Natural killer cell (primary cell): ENCODE measurements around the gene ZNF385C. TPM values are rescaled to one million over a fixed set of nuclear protein-coding genes. Genes with fewer than 3 reads are reported as not detected.

ENCODE experiments used
- ATAC-seq, 3 donors: fragments of 150-1000 bp in 2 of 3; fragments of 200-7000 bp in 1 of 3; cut with Tn5 transposase; 1 replicate in 1 of 3; 2 replicates in 2 of 3; pipeline ENCODE4 v1.10.0; 2021; ENCODE audit warnings: mild to moderate bottlenecking in 2 of 3, moderate library complexity in 2 of 3
- DNase-seq, 2 donors: peaks; one replicate each; pipeline versions ENCODE4 v3.0.0 to v3.0.0-alpha.2; 2013 to 2021; ENCODE audit warnings: mixed read lengths in 1 of 2
- H3K27ac ChIP-seq: one replicate; pipeline ENCODE4 v1.5.1; 2013; ENCODE audit warnings: mild to moderate bottlenecking, low read length
- H3K27me3 ChIP-seq: one replicate; pipeline ENCODE4 v1.6.1; 2013; ENCODE audit warnings: low read length; ENCODE audit not compliant: control insufficient read depth, insufficient read depth
- H3K36me3 ChIP-seq: one replicate; pipeline ENCODE4 v1.6.1; 2013; ENCODE audit warnings: low read length; ENCODE audit not compliant: control insufficient read depth, insufficient read depth
- H3K4me1 ChIP-seq: one replicate; pipeline ENCODE4 v1.6.1; 2013; ENCODE audit warnings: low read length; ENCODE audit not compliant: control insufficient read depth, insufficient read depth
- H3K4me3 ChIP-seq: one replicate; pipeline ENCODE4 v1.5.1; 2013; ENCODE audit warnings: low read length
- H3K9me3 ChIP-seq: one replicate; pipeline ENCODE4 v1.6.1; 2013; ENCODE audit warnings: low read length; ENCODE audit not compliant: control insufficient read depth, insufficient read depth
- H3K27ac Mint-ChIP-seq, 2 donors: one replicate each; pipeline ENCODE4 v1.8.0; 2022; ENCODE audit warnings: mild to moderate bottlenecking in 2 of 2, mixed read lengths in 2 of 2, moderate library complexity in 1 of 2
- H3K27me3 Mint-ChIP-seq, 2 donors: one replicate each; pipeline ENCODE4 v1.8.0; 2022; ENCODE audit warnings: low read depth in 2 of 2, mixed read lengths in 2 of 2
- H3K36me3 Mint-ChIP-seq: one replicate; pipeline ENCODE4 v1.8.0; 2022; ENCODE audit warnings: mixed read lengths
- H3K4me1 Mint-ChIP-seq, 2 donors: one replicate each; pipeline ENCODE4 v1.8.0; 2022; ENCODE audit warnings: mixed read lengths in 2 of 2
- H3K4me3 Mint-ChIP-seq: one replicate; pipeline ENCODE4 v1.8.0; 2022; ENCODE audit warnings: mild to moderate bottlenecking, moderate library complexity, mixed read lengths
- H3K9me3 Mint-ChIP-seq, 2 donors: one replicate each; pipeline ENCODE4 v1.8.0; 2022; ENCODE audit warnings: mixed read lengths in 2 of 2
- CTCF ChIP-seq: fragments of 200-600 bp; IDR thresholded peaks from one replicate; pipeline ENCODE4 v1.8.0; 2022; ENCODE audit warnings: antibody characterized with exemption
- WGBS: methylation state at CpG from one replicate; pipeline ENCODE4 v1.1.7; 2013; ENCODE audit warnings: missing lambda C conversion rate; ENCODE audit not compliant: insufficient coverage; 5-methylcytosine and 5-hydroxymethylcytosine counted together
- intact Hi-C: fragments of 100-400 bp; cut with micrococcal nuclease; formaldehyde crosslinking; loops from one replicate; pipeline ENCODE4 v1.14.2; 2022
- total RNA-seq, 4 donors: library from RNA; stranded (reverse); fragments of 120-200 nt in 1 of 4; gene quantifications; one replicate each; pipeline versions ENCODE4 v1.2.3 to v1.2.4, GENCODE V29; 2013 to 2022

ZNF385C gene
- total RNA-seq, 3 donors from 2014 or later (not counting 1 experiment from before 2014, with no cell fraction given): 0.28 TPM; not detected in 2

DNA sequence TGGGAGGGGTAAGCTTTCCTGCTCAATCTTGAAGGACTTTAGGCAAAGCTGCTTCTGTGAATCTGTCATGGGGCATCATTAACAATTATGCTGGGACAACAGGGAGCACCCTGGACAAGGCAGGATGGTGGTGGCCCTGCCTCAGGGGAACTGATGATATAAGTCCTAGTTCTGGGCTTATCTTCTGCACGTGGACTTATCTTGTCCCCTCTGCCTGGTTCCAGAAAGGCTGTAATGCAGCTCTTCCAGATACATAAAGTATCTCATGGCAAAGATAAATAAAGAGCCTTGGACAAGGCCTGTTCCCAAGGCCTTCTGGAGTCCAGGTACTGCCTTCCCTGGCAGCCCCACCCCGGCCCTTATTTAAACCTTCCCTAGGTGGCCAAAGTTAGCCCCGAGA lies 6.0 kb upstream of the ZNF385C start:
- intact Hi-C loops: no loop called here
- no peaks in the 10 kb centered on the region for H3K9me3 Mint-ChIP-seq
- WGBS: 97% methylated on average over 3 of the region's 3 CpGs

GRCh38 chr17:42103221-42103954 lies 5.1 kb upstream of the ZNF385C start:
- no peaks in the 10 kb centered on the region for H3K9me3 ChIP-seq
- Mint-ChIP-seq H3K4me1 (peaks cover 4 to 17% of the 10 kb centered on the region in 2 donors), H3K9me3 (no peaks in the 10 kb centered on the region), H3K27ac (no peak overlapping the region), H3K36me3 (no peaks in the 10 kb centered on the region), H3K27me3 (peaks cover 0 to 9% of the 10 kb centered on the region in 2 donors), H3K4me3 (no peak overlapping the region)
- no peak overlapping the region for H3K4me3 ChIP-seq
- H3K27ac ChIP-seq: no peak overlapping the region
- ATAC-seq (no peak), DNase-seq (no peak)
- peaks cover 11% of the 10 kb centered on the region for H3K36me3 ChIP-seq
- intact Hi-C loops: no loop called here
- H3K27me3 ChIP-seq: no peaks in the 10 kb centered on the region
- WGBS: 95% methylated on average over 11 of the region's 11 CpGs
- peaks cover 11% of the 10 kb centered on the region for H3K4me1 ChIP-seq
- no peak for TF ChIP-seq CTCF

More for the DNA sequence above, 6.0 kb upstream of the ZNF385C start:
- Mint-ChIP-seq H3K4me1 (peaks cover 4 to 17% of the 10 kb centered on the region in 2 donors), H3K36me3 (no peaks in the 10 kb centered on the region), H3K27ac (no peak overlapping the region), H3K4me3 (no peak overlapping the region), H3K27me3 (peaks cover 0 to 4% of the 10 kb centered on the region in 2 donors)
- DNase-seq (no peak), ATAC-seq (no peak)
- Histone ChIP-seq H3K36me3 (peaks cover 15% of the 10 kb centered on the region), H3K9me3 (no peaks in the 10 kb centered on the region), H3K4me1 (peaks cover 11% of the 10 kb centered on the region), H3K27ac (no peak overlapping the region), H3K27me3 (no peaks in the 10 kb centered on the region), H3K4me3 (no peak overlapping the region)
- TF ChIP-seq CTCF: no peak

DNA sequence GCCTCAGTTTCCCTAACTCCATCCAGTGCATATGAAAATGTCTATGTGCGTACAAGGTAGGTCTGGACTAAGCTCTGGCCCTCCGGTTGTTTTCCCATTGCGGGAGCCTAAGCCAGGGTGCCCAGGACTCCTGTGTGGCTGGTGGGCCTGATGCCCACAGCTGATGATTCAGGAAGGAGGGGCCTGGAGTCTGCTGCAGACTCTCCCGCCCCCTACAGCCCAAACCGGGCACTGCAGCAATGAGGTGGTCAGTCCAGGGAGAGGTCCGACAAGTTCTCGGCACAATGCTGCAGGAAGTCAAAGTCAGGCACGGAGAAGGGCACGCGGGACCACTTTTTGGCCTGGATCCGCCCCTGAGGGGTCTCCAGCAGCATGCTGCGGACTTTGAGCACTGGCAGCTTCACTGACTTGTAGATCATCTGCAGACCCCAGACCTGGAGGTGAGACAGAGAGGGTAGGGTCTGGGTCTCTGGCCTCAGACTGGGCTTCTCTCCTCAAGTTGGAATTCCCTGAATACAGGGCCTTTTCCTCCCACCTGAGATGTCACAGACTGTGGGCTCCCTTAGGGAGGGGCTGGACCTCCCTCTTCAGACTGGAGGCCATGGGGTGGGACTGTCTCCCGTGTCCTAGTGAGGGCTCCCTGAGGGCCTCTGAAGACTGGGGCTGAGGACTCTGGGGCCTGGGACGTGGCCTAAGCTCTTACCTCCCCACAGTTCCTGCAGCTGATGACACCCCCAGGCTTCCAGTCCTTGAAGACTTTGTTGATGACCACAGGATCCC lies 3.4 kb upstream of the ZNF385C start:
- no peaks in the 10 kb centered on the region for H3K9me3 Mint-ChIP-seq
- Histone ChIP-seq H3K27me3 (peaks cover 9% of the 10 kb centered on the region), H3K36me3 (peaks cover 10% of the 10 kb centered on the region), H3K4me3 (no peak overlapping the region), H3K27ac (no peak overlapping the region), H3K4me1 (peaks cover 7% of the 10 kb centered on the region), H3K9me3 (no peaks in the 10 kb centered on the region)
- no peak overlapping the region for H3K4me3 Mint-ChIP-seq
- peaks cover 13 to 23% of the 10 kb centered on the region in 2 donors for H3K27me3 Mint-ChIP-seq
- TF ChIP-seq CTCF: peak; percentile 61
- peak; percentile 49 to 71 for DNase-seq
- WGBS: 62% methylated on average over 14 of the region's 14 CpGs
- no peaks in the 10 kb centered on the region for H3K36me3 Mint-ChIP-seq
- intact Hi-C loops: no loop called here
- peak; percentile 65 to 84 (median 66) for ATAC-seq
- no peak overlapping the region for H3K27ac Mint-ChIP-seq
- H3K4me1 Mint-ChIP-seq: peaks cover 0 to 7% of the 10 kb centered on the region in 2 donors
